ENCODE results near the gene B3GALT4.
"Not testable (repeated sequence)": the region's sequence is repeated elsewhere in the genome, so short reads cannot be mapped to it uniquely, and the experiment has no call there.

Gene B3GALT4

GRCh38 chr6:33271468-33272274 lies 5.3 kb upstream of the B3GALT4 start, which contains the start of the genes RPS18 and VPS52:
TSS of gene RPS18 (plus strand) at chr6:33272075. CDS start at chr6:33272120, 45 bp downstream.
TSS of gene VPS52 (minus strand) at chr6:33271876. CDS start at chr6:33271675, 201 bp downstream.
- in situ Hi-C loops (cut with MboI; ENCODE audit: low sequenced_read_pairs): no loop called here

GRCh38 chr6:33272275-33273128 lies 4.4 kb upstream of the B3GALT4 start:
- in situ Hi-C loops (cut with MboI; ENCODE audit: low sequenced_read_pairs): no loop called here

GRCh38 chr6:33273129-33273923 lies 3.6 kb upstream of the B3GALT4 start:
- in situ Hi-C loops (cut with MboI; ENCODE audit: low sequenced_read_pairs): no loop called here

GRCh38 chr6:33273924-33274902 lies 2.7 kb upstream of the B3GALT4 start:
- in situ Hi-C loops (cut with MboI; ENCODE audit: low sequenced_read_pairs): no loop called here

GRCh38 chr6:33275795-33276580 lies 935 bp upstream of the B3GALT4 start:
- in situ Hi-C loops (cut with MboI; ENCODE audit: low sequenced_read_pairs): not testable (repeated sequence)

GRCh38 chr6:33276581-33276863 lies 401 bp upstream of the B3GALT4 start:
- in situ Hi-C loops (cut with MboI; ENCODE audit: low sequenced_read_pairs): no loop called here

GRCh38 chr6:33277663-33278391 lies 904 bp downstream of the B3GALT4 start:
- in situ Hi-C loops (cut with MboI; ENCODE audit: low sequenced_read_pairs): no loop called here

- in situ Hi-C loops (cut with MboI; ENCODE audit: low sequenced_read_pairs): no loop called here
Observed at GRCh38 chr6:33278392-33278741, 1.4 kb downstream of the B3GALT4 start.

- in situ Hi-C loops (cut with MboI; ENCODE audit: low sequenced_read_pairs): no loop called here
Observed at GRCh38 chr6:33278810-33279209, 1.9 kb downstream of the B3GALT4 start.

- in situ Hi-C loops (cut with MboI; ENCODE audit: low sequenced_read_pairs): no loop called here
Observed at GRCh38 chr6:33279257-33279695, 2.4 kb downstream of the B3GALT4 start.

GRCh38 chr6:33279971-33280511 lies 3.1 kb downstream of the B3GALT4 start:
- in situ Hi-C loops (cut with MboI; ENCODE audit: low sequenced_read_pairs): no loop called here

- in situ Hi-C loops (cut with MboI; ENCODE audit: low sequenced_read_pairs): no loop called here
Observed at GRCh38 chr6:33280539-33280938, 3.6 kb downstream of the B3GALT4 start.

- in situ Hi-C loops (cut with MboI; ENCODE audit: low sequenced_read_pairs): not testable (repeated sequence)
Observed at GRCh38 chr6:33285214-33285613, 8.3 kb downstream of the B3GALT4 start.

- in situ Hi-C loops (cut with MboI; ENCODE audit: low sequenced_read_pairs): no loop called here
Observed at GRCh38 chr6:33286946-33287914, 10.3 kb downstream of the B3GALT4 start.

- in situ Hi-C loops (cut with MboI; ENCODE audit: low sequenced_read_pairs): no loop called here
Observed at GRCh38 chr6:33288141-33288920, 11.4 kb downstream of the B3GALT4 start.

All from HL-60/S4 treated with retinoic acid at 250 ng/mL for 4 days and 3 days (cell line).